GM19452 (cell line): Measurements from ENCODE around the gene CD27.
"Not testable (repeated sequence)": the region's sequence is repeated elsewhere in the genome, so short reads cannot be mapped to it uniquely, and the experiment has no call there.

Experiments used
- ATAC-seq: cut with Tn5 transposase; IDR thresholded peaks from one replicate; pipeline ENCODE4 v1.9.1; 2021; ENCODE audit not compliant: unreplicated experiment

Gene CD27

DNA sequence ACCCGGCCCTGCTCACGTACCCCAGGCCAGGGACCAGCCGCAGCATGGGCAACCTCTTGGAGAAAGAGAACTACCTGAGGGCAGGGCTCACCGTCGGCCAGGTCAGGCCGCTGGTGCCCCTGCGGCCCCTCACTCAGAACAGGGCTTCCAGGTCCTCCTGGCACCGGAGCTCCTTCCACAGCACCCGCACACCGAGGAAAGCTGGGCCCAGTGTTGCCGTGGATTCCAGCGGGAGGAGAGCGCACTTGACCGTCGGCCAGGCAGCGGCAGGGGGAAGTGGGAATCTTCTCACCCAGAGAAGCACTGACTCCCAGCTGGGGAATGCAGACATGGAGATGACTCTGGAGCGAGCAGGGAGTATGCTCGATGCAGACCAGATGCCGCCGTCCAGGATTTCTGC lies 33.7 kb downstream of the CD27 start:
- no peak for ATAC-seq

DNA sequence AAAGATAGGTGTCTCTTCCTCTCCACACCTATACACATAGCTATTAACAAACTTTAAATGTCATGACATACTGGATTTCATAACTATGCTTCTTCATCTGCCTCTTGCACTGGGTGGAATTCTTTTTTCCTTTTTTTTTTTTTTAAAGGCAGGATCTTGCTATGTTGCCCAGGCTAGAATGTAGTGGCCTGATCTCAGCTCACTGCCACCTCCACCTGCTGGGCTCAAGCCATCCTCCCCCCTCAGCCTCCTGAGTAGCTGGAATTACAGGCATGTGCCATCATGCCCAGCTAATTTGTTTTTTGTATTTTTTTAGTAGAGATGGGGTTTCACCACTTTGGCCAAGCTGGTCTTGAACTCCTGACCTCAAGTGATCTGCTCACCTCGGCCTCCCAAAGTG lies 43.5 kb downstream of the CD27 start:
- ATAC-seq = no peak

DNA sequence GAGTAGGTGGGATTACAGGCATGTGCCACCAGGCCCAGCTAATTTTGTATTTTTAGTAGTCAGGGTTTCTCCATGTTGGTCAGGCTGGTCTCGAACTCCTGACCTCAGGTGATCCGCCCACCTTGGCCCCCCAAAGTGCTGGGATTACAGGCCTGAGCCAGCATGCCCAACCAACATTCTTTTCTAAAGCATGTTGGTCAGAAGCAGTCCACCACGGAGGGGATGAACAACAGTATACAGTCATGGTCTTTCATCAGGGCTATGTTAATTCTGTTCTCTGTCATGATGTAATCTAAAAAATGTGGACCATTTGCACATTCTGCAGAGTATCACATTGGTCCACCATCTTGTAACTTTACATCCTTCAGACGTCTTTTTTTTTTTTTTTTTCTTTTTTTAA lies 44.7 kb downstream of the CD27 start:
- ATAC-seq = no peak

DNA sequence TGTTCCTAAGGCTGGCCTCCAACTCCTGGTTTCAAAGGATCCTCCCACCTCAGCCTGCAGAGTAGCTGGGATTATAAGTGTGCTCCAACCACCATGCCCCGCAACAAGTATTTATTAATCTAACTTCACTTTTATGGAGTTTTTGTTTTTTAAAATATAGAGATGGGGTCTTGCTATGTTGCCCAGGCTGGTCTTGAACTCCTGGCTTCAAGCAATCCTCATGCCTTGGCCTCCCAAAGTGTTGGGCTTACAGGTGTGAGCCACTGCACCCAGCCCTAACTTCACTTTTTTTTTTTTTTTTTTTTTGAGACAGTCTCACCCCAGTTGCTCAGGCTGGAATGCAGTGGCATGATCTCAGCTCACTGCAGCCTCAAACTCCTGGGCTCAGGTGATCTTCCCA lies 45.9 kb downstream of the CD27 start:
- not testable (repeated sequence) for ATAC-seq

DNA sequence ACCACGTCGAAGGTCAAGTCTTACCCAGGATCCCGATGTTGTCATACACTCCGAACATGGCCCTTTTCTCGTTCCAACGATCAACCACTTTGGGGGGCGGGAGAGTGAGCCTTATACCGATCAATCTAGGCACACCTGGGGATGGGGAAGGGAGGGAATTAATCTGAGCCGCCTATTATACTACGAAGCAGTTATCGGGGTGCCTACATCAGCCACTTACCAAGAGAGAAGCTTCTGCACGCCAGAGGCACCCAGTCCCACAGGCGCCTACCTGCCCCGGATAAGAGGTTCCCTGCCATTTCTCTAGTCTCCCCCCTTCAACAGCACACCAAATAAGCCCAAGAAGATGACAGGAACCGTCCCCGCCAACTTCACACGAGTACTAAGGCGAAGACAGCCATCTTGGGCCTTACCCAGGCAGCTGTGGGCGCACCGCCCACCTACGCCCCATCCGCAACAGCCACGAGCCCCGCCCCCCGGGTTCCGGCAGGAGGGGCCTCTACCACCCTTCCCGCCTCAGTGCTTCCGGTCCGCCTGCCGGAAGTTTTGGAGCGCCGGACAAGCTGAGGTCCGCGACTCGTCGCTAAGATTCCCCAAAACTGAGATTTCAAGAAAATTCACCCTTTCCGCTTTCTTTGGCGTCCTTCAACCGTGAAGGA lies 48.2 kb downstream of the CD27 start, which contains the start of gene MRPL51:
Gene MRPL51 (minus strand): TSS at position 425 of the 659 bp plus-strand sequence. CDS start 126 bp downstream, at position 299.
- peak; percentile 59 for ATAC-seq

DNA sequence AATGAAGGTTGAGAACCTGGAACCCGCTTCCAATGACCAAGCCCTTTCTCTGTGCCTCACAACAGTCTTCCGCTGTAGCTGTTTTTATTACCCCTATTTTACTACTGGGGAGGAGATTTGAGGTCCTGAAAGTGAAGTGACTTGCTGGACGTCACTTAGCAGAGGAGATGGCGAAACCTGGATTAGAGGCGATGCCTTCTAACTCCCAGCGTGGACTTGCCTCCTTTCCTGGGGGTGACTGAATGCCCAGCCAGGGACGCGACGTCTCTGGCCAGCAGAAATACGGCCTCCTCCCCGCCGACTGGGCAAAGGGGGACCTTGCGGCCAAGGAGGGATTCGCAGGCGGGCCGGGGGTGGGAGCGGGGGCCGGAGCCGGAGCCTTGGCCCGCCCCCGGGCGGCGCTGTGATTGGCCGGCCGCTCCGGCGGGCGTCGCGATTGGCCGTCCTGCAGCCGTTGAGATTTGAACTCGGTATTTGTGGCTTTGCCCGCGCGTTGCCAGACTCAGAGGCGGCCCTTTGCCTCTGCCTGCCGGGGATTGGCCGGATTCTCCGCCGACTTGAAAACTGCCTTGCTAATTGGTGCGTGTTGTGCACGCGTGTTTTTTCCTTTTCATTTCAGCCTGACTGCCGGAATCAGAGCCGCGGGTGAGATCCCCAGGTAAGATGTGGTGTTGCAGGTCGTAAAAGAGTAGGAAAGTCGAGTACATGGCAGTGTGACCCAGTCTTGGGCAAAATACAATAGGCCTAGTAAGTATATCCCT lies 48.9 kb downstream of the CD27 start, which contains the start of gene NCAPD2:
Gene NCAPD2 (plus strand): TSS at position 606 of the 761 bp plus-strand sequence. CDS start 997 bp downstream, outside the sequence.
- ATAC-seq = peak; percentile 84

DNA sequence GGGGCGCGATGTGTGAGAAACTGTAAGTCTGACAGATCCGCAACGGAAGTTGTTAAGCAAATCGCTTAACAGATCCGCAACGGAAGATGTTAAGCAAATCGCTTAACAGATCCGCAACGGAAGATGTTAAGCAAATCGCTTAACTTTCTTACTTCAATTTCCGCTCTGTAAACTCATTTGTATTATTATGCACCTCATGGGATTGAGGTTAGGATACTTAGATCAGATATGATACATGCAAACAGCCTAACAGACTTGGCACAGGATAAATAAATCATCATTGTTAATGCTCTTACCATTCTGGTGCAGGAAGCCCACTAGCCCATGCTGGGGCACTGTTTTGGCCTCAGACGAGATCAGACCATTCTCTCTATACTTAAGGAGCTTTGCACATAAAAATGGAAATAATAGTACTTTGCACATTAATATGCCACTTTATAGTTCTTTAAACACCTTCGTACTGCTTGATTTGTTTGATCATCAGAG lies 49.5 kb downstream of the CD27 start:
- no peak for ATAC-seq

DNA sequence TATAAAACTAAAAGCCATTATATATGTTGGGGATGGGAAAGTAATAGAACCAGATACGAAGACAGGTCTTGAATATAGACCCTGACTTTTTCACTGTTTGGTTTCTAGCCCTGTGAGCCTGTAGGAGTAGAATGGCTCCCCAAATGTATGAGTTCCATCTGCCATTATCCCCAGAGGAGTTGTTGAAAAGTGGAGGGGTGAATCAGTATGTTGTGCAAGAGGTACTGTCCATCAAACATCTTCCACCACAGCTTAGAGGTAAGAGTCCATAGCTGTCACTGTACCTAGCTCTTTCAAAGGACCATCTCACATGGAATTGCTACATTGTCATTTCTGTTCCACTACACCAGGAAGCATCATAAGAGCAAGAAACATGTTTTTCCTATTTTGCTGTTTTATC lies 50.2 kb downstream of the CD27 start:
- no peak for ATAC-seq

DNA sequence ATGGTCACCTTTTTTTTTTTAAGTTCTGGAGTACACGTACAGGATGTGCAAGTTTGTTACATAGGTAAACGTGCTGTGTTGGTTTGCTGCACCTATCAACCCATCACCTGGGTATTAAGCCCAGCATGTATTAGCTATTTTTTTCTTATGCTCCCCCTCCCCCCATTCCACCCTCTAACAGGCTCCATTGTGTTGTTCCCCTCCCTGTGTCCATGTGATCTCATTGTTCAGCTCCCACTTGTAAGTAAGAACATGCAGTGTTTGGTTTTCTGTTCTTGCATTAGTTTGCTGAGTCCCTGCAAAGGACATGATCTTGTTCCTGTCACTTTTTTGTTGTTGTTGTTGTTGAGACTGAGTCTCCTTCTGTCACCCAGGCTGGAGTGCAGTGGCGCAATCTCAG lies 52.5 kb downstream of the CD27 start:
- ATAC-seq = not testable (repeated sequence)

DNA sequence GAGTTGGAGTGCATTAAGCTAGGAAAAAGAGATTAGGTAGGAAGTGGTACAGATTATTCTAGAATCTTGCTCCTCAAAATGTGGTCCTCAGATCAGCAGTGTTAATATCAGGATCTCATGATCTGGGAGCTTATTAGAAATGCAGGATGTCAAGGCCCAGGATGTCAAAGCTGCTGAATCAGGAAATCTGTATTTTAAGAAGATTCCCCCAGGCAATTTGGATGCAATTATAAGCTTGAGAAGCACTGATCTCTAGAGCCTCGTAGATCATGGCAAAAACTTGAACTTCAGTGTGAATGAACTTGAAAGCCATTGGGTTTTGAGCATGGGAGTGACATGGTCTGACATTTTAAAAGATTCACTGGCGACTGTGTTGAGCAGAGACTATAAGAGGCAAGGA lies 55.7 kb downstream of the CD27 start:
- ATAC-seq = no peak
